ENCODE results near the gene PPFIBP2. TPM values are rescaled to one million over a fixed set of nuclear protein-coding genes. Genes with fewer than 3 reads are reported as not detected.
A peak's percentile ranks its signal among the peaks of the same experiment; 100 is the strongest.

PPFIBP2 gene
- polyA plus RNA-seq, 4 donors: 26.5 to 71.7 (median 62.4) TPM

DNA sequence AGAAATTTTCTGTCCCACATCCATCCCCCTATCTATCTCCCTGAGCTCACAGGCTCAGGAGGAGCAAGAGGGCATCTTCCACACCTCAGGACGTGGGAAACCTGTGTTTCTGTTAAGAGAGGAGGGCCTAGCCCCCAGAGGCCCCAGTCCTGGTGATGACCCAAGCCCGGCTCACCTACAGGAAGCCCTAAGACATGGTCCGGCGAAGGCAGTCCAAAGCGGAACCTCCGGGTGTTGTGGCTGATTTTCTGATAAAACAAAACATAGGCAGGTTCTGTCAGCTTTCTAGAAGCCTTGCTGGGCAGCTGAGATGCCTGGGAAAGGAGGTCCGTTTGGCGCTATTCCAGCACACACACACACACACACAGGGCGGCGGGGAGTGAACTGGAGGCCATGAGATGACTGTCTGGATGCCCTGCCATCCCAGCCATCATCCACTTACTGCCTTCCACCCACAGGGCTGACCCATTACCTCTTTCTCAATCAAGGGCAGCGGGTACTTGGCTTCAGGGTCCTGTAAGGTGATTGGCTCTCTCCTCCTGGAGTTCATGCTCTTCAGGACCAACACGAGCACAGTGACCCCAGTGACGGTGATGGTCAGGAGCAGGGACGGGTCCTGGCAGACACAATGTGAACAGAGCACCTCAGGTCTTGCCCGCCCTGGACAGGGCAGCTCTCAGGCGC lies 158.6 kb downstream of the PPFIBP2 start:
- WGBS, 3 donors: 86 to 93% (median 87%) methylated on average over 16 of the region's 16 CpGs
- Histone ChIP-seq H3K27ac (ENCODE audit: low read depth in 1 of 3, low read length in 2 of 3) (no peak overlapping the region), H3K9me3 (ENCODE audit: control insufficient read depth in 2 of 2, insufficient read depth in 1 of 2, low read depth in 1 of 2, low read length in 1 of 2) (no peaks in the 10 kb centered on the region), H3K4me3 (ENCODE audit: low read depth in 1 of 3, low read length in 3 of 3) (peak overlapping the region in 1 of 3 donors; percentile 50), H3K27me3 (ENCODE audit: control insufficient read depth in 3 of 3, insufficient read depth in 3 of 3, low read length in 3 of 3) (peaks cover 0 to 31% (median 0%) of the 10 kb centered on the region in 3 donors), H3K36me3 (ENCODE audit: control insufficient read depth in 3 of 3, insufficient read depth in 2 of 3, low read depth in 1 of 3, low read length in 3 of 3) (peaks cover 0 to 10% (median 3%) of the 10 kb centered on the region in 3 donors), H3K4me1 (ENCODE audit: control insufficient read depth in 3 of 3, insufficient read depth in 2 of 3, low read depth in 1 of 3, low read length in 2 of 3) (peaks cover 0 to 18% (median 0%) of the 10 kb centered on the region in 3 donors)
- FAIRE-seq (no peak), DNase-seq (no peak)

- FAIRE-seq (no peak), DNase-seq (peak in 1 of 2 donors; percentile 70)
- H3K36me3 ChIP-seq (ENCODE audit: control insufficient read depth in 3 of 3, insufficient read depth in 2 of 3, low read depth in 1 of 3, low read length in 3 of 3): peaks cover 0 to 5% (median 1%) of the 10 kb centered on the region in 3 donors
- H3K4me3 ChIP-seq (ENCODE audit: low read depth in 1 of 3, low read length in 3 of 3): peak within 1 kb of the TSS; percentile 30 to 54 (median 50)
- H3K4me1 ChIP-seq (ENCODE audit: control insufficient read depth in 3 of 3, insufficient read depth in 2 of 3, low read depth in 1 of 3, low read length in 2 of 3): peaks cover 0 to 18% (median 0%) of the 10 kb centered on the region in 3 donors
- H3K9me3 ChIP-seq (ENCODE audit: control insufficient read depth in 2 of 2, insufficient read depth in 1 of 2, low read depth in 1 of 2, low read length in 1 of 2): no peaks in the 10 kb centered on the region
- H3K27ac ChIP-seq (ENCODE audit: low read depth in 1 of 3, low read length in 2 of 3): peak within 1 kb of the TSS; percentile 18 to 55 (median 28)
- 7 to 11% (median 10%) methylated on average over 38 to 40 of the region's 40 CpGs for WGBS, 3 donors
- H3K27me3 ChIP-seq (ENCODE audit: control insufficient read depth in 3 of 3, insufficient read depth in 3 of 3, low read length in 3 of 3): peaks cover 0 to 37% (median 0%) of the 10 kb centered on the region in 3 donors
Observed at GRCh38 chr11:7672960-7673723, 159.3 kb downstream of the PPFIBP2 start, which contains the start of gene CYB5R2. CYB5R2 (minus strand) TSS chr11:7673500; CDS start chr11:7672825, 675 bp downstream.

- 2 to 3% (median 3%) methylated on average over 65 to 72 of the region's 72 CpGs for WGBS, 3 donors
- Histone ChIP-seq H3K4me1 (ENCODE audit: control insufficient read depth in 3 of 3, insufficient read depth in 2 of 3, low read depth in 1 of 3, low read length in 2 of 3) (peaks cover 0 to 18% (median 0%) of the 10 kb centered on the region in 3 donors), H3K4me3 (ENCODE audit: low read depth in 1 of 3, low read length in 3 of 3) (peak overlapping the region; percentile 30 to 54 (median 50)), H3K36me3 (ENCODE audit: control insufficient read depth in 3 of 3, insufficient read depth in 2 of 3, low read depth in 1 of 3, low read length in 3 of 3) (no peaks in the 10 kb centered on the region), H3K27ac (ENCODE audit: low read depth in 1 of 3, low read length in 2 of 3) (peak overlapping the region in 1 of 3 donors; percentile 18), H3K27me3 (ENCODE audit: control insufficient read depth in 3 of 3, insufficient read depth in 3 of 3, low read length in 3 of 3) (peaks cover 0 to 37% (median 0%) of the 10 kb centered on the region in 3 donors), H3K9me3 (ENCODE audit: control insufficient read depth in 2 of 2, insufficient read depth in 1 of 2, low read depth in 1 of 2, low read length in 1 of 2) (no peaks in the 10 kb centered on the region)
- DNase-seq: peak; percentile 69 to 70
- FAIRE-seq: no peak
Observed at GRCh38 chr11:7673724-7674434, 160.1 kb downstream of the PPFIBP2 start.

- no peaks in the 10 kb centered on the region for H3K9me3 ChIP-seq (ENCODE audit: control insufficient read depth in 2 of 2, insufficient read depth in 1 of 2, low read depth in 1 of 2, low read length in 1 of 2)
- FAIRE-seq: no peak
- WGBS, 3 donors: 82 to 89% (median 88%) methylated on average over 3 of the region's 3 CpGs
Observed at GRCh38 chr11:7675631-7676030, 161.8 kb downstream of the PPFIBP2 start.

GRCh38 chr11:7677071-7677470 lies 163.3 kb downstream of the PPFIBP2 start:
- no peak for FAIRE-seq
- DNase-seq: no peak
- no peak overlapping the region for H3K27ac ChIP-seq (ENCODE audit: low read depth in 1 of 3, low read length in 2 of 3)
- H3K27me3 ChIP-seq (ENCODE audit: control insufficient read depth in 3 of 3, insufficient read depth in 3 of 3, low read length in 3 of 3): peaks cover 0 to 49% (median 0%) of the 10 kb centered on the region in 3 donors
- no peaks in the 10 kb centered on the region for H3K36me3 ChIP-seq (ENCODE audit: control insufficient read depth in 3 of 3, insufficient read depth in 2 of 3, low read depth in 1 of 3, low read length in 3 of 3)
- no peak overlapping the region for H3K4me3 ChIP-seq (ENCODE audit: low read depth in 1 of 3, low read length in 3 of 3)
- no peaks in the 10 kb centered on the region for H3K9me3 ChIP-seq (ENCODE audit: control insufficient read depth in 2 of 2, insufficient read depth in 1 of 2, low read depth in 1 of 2, low read length in 1 of 2)
- H3K4me1 ChIP-seq (ENCODE audit: control insufficient read depth in 3 of 3, insufficient read depth in 2 of 3, low read depth in 1 of 3, low read length in 2 of 3): peaks cover 0 to 13% (median 0%) of the 10 kb centered on the region in 3 donors
- WGBS, 3 donors: 65 to 84% (median 72%) methylated on average over 5 of the region's 5 CpGs

More at GRCh38 chr11:7675631-7676030, 161.8 kb downstream of the PPFIBP2 start:
- no peak for DNase-seq
- peaks cover 0 to 39% (median 0%) of the 10 kb centered on the region in 3 donors for H3K27me3 ChIP-seq (ENCODE audit: control insufficient read depth in 3 of 3, insufficient read depth in 3 of 3, low read length in 3 of 3)
- H3K36me3 ChIP-seq (ENCODE audit: control insufficient read depth in 3 of 3, insufficient read depth in 2 of 3, low read depth in 1 of 3, low read length in 3 of 3): no peaks in the 10 kb centered on the region
- H3K4me3 ChIP-seq (ENCODE audit: low read depth in 1 of 3, low read length in 3 of 3): no peak overlapping the region
- H3K4me1 ChIP-seq (ENCODE audit: control insufficient read depth in 3 of 3, insufficient read depth in 2 of 3, low read depth in 1 of 3, low read length in 2 of 3): peaks cover 0 to 18% (median 0%) of the 10 kb centered on the region in 3 donors
- H3K27ac ChIP-seq (ENCODE audit: low read depth in 1 of 3, low read length in 2 of 3): no peak overlapping the region

DNA sequence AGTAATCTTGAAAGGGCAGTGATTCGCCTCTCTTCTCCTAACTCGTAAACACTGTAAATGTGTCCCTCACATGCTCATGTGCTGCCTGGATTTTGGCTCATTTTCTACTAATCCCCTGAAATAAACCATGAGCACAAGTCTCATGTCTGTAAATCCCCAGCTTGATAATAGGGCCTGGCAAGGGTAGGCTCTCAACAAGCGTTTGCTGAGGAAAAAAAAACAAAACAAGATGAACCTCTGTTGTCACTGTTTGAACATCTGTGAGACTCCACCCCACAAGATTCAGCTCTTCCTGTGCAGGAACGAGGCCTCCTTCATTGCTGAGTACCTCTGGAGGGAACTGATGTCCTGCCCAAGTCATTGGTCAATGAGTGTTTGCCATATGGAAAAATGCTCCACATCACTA lies 164.0 kb downstream of the PPFIBP2 start:
- DNase-seq (no peak), FAIRE-seq (no peak)
- Histone ChIP-seq H3K27ac (ENCODE audit: low read depth in 1 of 3, low read length in 2 of 3) (no peak overlapping the region), H3K27me3 (ENCODE audit: control insufficient read depth in 3 of 3, insufficient read depth in 3 of 3, low read length in 3 of 3) (peaks cover 0 to 48% (median 0%) of the 10 kb centered on the region in 3 donors), H3K4me1 (ENCODE audit: control insufficient read depth in 3 of 3, insufficient read depth in 2 of 3, low read depth in 1 of 3, low read length in 2 of 3) (peaks cover 0 to 10% (median 0%) of the 10 kb centered on the region in 3 donors), H3K4me3 (ENCODE audit: low read depth in 1 of 3, low read length in 3 of 3) (no peak overlapping the region), H3K36me3 (ENCODE audit: control insufficient read depth in 3 of 3, insufficient read depth in 2 of 3, low read depth in 1 of 3, low read length in 3 of 3) (no peaks in the 10 kb centered on the region), H3K9me3 (ENCODE audit: control insufficient read depth in 2 of 2, insufficient read depth in 1 of 2, low read depth in 1 of 2, low read length in 1 of 2) (no peaks in the 10 kb centered on the region)
- WGBS, 3 donors: 50 to 59% (median 57%) methylated on average over 4 of the region's 4 CpGs

- Histone ChIP-seq H3K4me3 (ENCODE audit: low read depth in 1 of 3, low read length in 3 of 3) (no peak overlapping the region), H3K36me3 (ENCODE audit: control insufficient read depth in 3 of 3, insufficient read depth in 2 of 3, low read depth in 1 of 3, low read length in 3 of 3) (no peaks in the 10 kb centered on the region), H3K27ac (ENCODE audit: low read depth in 1 of 3, low read length in 2 of 3) (no peak overlapping the region), H3K9me3 (ENCODE audit: control insufficient read depth in 2 of 2, insufficient read depth in 1 of 2, low read depth in 1 of 2, low read length in 1 of 2) (no peaks in the 10 kb centered on the region), H3K27me3 (ENCODE audit: control insufficient read depth in 3 of 3, insufficient read depth in 3 of 3, low read length in 3 of 3) (peaks cover 0 to 16% (median 0%) of the 10 kb centered on the region in 3 donors), H3K4me1 (ENCODE audit: control insufficient read depth in 3 of 3, insufficient read depth in 2 of 3, low read depth in 1 of 3, low read length in 2 of 3) (no peaks in the 10 kb centered on the region)
- 82 to 91% (median 87%) methylated on average over 2 of the region's 2 CpGs for WGBS, 3 donors
- DNase-seq (no peak), FAIRE-seq (no peak)
Observed at GRCh38 chr11:7683571-7683970, 169.8 kb downstream of the PPFIBP2 start.

GRCh38 chr11:7686761-7687160 lies 173.0 kb downstream of the PPFIBP2 start:
- Histone ChIP-seq H3K4me1 (ENCODE audit: control insufficient read depth in 3 of 3, insufficient read depth in 2 of 3, low read depth in 1 of 3, low read length in 2 of 3) (no peaks in the 10 kb centered on the region), H3K27me3 (ENCODE audit: control insufficient read depth in 3 of 3, insufficient read depth in 3 of 3, low read length in 3 of 3) (peaks cover 0 to 12% (median 0%) of the 10 kb centered on the region in 3 donors), H3K9me3 (ENCODE audit: control insufficient read depth in 2 of 2, insufficient read depth in 1 of 2, low read depth in 1 of 2, low read length in 1 of 2) (no peaks in the 10 kb centered on the region), H3K36me3 (ENCODE audit: control insufficient read depth in 3 of 3, insufficient read depth in 2 of 3, low read depth in 1 of 3, low read length in 3 of 3) (no peaks in the 10 kb centered on the region), H3K4me3 (ENCODE audit: low read depth in 1 of 3, low read length in 3 of 3) (no peak overlapping the region), H3K27ac (ENCODE audit: low read depth in 1 of 3, low read length in 2 of 3) (no peak overlapping the region)
- no peak for FAIRE-seq
- 87 to 88% (median 88%) methylated on average over 4 of the region's 4 CpGs for WGBS, 3 donors
- no peak for DNase-seq

Measured in small intestine (tissue), 7 donors.